Measurements from ENCODE around the gene ATP6V0A4.

GRCh38 chr7:138750901-138751464 lies 47.0 kb downstream of the ATP6V0A4 start:
- TF ChIP-seq CTCF (IDR thresholded peaks at IDR 0.05) (no peak), POLR2AphosphoS5 (IDR thresholded peaks at IDR 0.05; ENCODE audit: insufficient read depth in 1 of 2, low read depth in 1 of 2) (no peak), POLR2A (IDR thresholded peaks at IDR 0.05) (no peak)
